OCI-LY3 (cell line): ENCODE measurements around the gene HBA1.

Experiments used
- EZH2phosphoT487 ChIP-seq: fragments of 200-600 bp; shearing (Covaris generic); IDR thresholded peaks from 2 replicates; pipeline ENCODE4 v1.6.1; 2018; ENCODE audit warnings: antibody characterized with exemption, mixed run types, low read depth
- TF ChIP-seq, protein P1 (sequence below): fragments of 200-600, 300-600 bp; sonication (generic); IDR thresholded peaks from 2 replicates; pipeline ENCODE4 v1.5.1; 2014; ENCODE audit warnings: antibody characterized with exemption, low read length, low read depth

DNA sequence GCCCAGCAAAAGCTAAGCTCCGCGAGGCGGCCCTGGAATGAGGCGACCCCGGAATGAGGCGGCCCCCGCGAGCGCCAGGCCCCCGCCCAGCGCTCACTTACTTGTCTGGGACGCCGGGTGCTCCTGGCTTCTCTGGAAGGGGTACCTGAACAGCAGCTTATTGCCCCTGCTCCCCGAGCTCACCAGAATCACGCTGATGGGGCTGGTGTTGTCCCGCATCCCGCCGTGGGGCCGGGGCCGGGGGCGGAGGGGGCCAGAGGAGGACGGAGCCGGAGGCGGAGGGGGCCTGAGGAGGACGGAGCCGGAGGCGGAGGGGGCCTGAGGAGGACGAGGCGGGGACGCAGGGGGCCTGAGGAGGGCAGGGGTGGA lies 38.4 kb upstream of the HBA1 start:
- TF ChIP-seq, protein P1, sequence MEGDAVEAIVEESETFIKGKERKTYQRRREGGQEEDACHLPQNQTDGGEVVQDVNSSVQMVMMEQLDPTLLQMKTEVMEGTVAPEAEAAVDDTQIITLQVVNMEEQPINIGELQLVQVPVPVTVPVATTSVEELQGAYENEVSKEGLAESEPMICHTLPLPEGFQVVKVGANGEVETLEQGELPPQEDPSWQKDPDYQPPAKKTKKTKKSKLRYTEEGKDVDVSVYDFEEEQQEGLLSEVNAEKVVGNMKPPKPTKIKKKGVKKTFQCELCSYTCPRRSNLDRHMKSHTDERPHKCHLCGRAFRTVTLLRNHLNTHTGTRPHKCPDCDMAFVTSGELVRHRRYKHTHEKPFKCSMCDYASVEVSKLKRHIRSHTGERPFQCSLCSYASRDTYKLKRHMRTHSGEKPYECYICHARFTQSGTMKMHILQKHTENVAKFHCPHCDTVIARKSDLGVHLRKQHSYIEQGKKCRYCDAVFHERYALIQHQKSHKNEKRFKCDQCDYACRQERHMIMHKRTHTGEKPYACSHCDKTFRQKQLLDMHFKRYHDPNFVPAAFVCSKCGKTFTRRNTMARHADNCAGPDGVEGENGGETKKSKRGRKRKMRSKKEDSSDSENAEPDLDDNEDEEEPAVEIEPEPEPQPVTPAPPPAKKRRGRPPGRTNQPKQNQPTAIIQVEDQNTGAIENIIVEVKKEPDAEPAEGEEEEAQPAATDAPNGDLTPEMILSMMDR = no peak
- TF ChIP-seq EZH2phosphoT487 = no peak
